ENCODE data around the gene NSDHL.
A peak's percentile ranks its signal among the peaks of the same experiment; 100 is the strongest.

Gene NSDHL

DNA sequence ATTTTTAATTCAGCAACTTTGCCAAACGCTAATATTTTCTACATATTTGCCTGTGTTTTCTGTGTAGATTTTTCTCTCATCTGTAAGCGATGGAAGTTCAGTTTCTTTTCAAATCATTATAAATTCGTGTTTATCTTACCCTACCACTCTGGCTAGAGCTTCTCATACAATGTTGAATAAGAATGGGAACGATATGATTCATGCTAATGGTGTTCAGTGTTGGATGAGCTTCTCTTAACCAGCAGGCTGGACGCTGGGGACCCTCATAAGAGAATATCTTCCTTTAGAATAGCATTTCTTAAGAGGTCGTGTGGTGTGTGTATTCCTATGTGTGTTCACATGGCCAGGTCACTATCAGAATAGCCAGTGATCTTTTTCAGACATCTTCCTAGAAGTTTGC, 31.0 kb downstream of the NSDHL start:
- no peak for DNase-seq (ENCODE audit: low read depth)
- H3K4me3 ChIP-seq (ENCODE audit: low read length) = no peak overlapping the region
- TF ChIP-seq CTCF (conservative IDR thresholded peaks at IDR 0.05; ENCODE audit: low read length) = no peak

GRCh38 chrX:152865232-152865920, 34.5 kb downstream of the NSDHL start:
- H3K4me3 ChIP-seq (ENCODE audit: low read length) = no peak overlapping the region
- peak; percentile 15 for DNase-seq (ENCODE audit: low read depth)
- no peak for TF ChIP-seq CTCF (conservative IDR thresholded peaks at IDR 0.05; ENCODE audit: low read length)

DNA sequence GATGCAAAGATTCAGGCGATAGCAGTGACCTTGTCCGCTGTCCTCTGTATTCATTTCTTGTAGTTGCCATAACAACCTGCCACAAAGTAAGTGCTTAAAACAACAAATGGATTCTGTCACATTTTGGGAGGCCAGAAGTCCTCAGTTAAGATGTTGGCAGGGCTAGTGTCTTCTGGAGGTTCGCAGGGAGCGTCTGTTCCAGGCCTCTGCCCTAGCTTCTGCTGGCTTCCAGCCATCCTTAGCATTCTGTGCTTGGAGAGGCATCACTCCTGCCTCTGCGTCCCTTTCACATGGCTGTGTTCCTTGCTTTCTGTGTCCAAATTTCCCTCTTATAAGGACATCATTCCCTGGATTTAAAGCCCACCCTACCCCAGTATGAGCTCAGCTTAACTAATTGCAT, 35.5 kb downstream of the NSDHL start:
- no peak overlapping the region for H3K4me3 ChIP-seq (ENCODE audit: low read length)
- no peak for DNase-seq (ENCODE audit: low read depth)
- TF ChIP-seq CTCF (conservative IDR thresholded peaks at IDR 0.05; ENCODE audit: low read length) = no peak

DNA sequence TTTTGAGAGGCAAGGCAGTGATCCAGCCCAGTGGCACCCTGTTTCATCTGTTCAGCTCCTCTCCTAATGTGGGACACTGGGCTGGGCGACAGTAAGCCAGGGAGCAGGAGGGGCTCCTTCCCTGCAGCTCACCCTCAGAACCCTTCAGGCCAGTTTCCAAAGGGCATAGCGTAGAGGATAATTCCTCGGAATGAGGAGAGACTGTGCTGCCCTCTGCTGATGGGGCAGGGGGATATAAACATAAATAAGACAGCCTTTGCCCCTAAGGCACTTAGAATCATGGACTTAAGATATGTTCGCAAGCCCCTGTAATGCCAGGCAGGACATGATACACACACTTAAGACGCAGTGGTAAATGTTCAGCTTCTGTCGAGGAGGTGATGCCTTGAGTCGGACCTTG, 39.1 kb downstream of the NSDHL start:
- DNase-seq (ENCODE audit: low read depth) = no peak
- no peak overlapping the region for H3K4me3 ChIP-seq (ENCODE audit: low read length)
- no peak for TF ChIP-seq CTCF (conservative IDR thresholded peaks at IDR 0.05; ENCODE audit: low read length)

GRCh38 chrX:152871260-152871659, 40.4 kb downstream of the NSDHL start:
- H3K4me3 ChIP-seq (ENCODE audit: low read length) = no peak overlapping the region
- no peak for TF ChIP-seq CTCF (conservative IDR thresholded peaks at IDR 0.05; ENCODE audit: low read length)
- no peak for DNase-seq (ENCODE audit: low read depth)

DNA sequence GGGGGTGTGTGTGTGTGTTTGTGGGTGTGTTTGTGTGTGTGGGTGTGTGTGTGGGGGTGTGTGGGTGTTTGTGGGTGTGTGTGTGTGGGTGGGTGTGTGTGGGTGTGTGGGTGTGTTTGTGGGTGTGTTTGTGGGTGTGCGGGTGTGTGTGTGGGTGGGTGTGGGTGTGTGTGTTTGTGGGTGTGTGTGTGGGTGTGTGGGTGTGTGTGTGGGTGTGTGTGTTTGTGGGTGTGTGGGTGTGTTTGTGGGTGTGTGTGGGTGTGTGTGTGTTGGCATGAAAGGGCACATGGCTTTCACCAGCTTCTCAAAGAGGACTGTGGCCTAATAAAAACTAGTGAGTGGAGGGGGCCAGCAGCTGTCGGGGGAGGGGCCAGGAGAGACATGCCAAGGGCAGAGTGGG, 41.7 kb downstream of the NSDHL start:
- H3K4me3 ChIP-seq (ENCODE audit: low read length) = no peak overlapping the region
- TF ChIP-seq CTCF (conservative IDR thresholded peaks at IDR 0.05; ENCODE audit: low read length) = no peak
- DNase-seq (ENCODE audit: low read depth) = no peak

DNA sequence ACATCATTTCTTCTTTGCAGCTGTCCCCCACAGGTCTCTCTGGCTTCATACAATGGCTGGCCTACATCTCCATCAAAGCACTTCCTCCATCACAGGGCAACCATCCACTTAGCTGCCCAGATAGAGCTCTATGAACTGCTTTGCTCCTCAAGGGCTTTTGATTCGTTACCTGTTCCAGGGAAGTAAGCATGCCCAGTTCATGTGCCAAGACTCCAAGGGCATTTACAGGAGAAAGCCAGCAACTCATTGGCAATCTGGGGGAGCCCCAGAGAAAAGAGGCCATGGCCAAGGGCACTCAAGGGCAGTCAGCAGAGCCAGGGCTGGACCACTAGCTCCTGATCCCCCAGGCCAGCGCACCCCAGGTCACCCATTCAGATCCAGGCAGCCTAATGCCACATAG, 42.5 kb downstream of the NSDHL start:
- H3K4me3 ChIP-seq (ENCODE audit: low read length) = no peak overlapping the region
- no peak for DNase-seq (ENCODE audit: low read depth)
- TF ChIP-seq CTCF (conservative IDR thresholded peaks at IDR 0.05; ENCODE audit: low read length) = no peak

All from AG10803 (cell line).